ENCODE measurements around the gene DPPA2. TPM values are rescaled to one million over a fixed set of nuclear protein-coding genes. Genes with fewer than 3 reads are reported as not detected.

Gene DPPA2
- total RNA-seq, 3 donors from 2014 or later: not detected

- H3K36me3 ChIP-seq (ENCODE audit: low read depth): no peaks in the 10 kb centered on the region
- no peak for DNase-seq
- intact Hi-C loops (cut with DNase I, micrococcal nuclease): no loop called here
Observed at GRCh38 chr3:109334572-109334971, 18.3 kb upstream of the DPPA2 start.

GRCh38 chr3:109331692-109332091, 15.4 kb upstream of the DPPA2 start:
- H3K36me3 ChIP-seq (ENCODE audit: low read depth): no peaks in the 10 kb centered on the region
- no peaks in the 10 kb centered on the region for H3K4me1 ChIP-seq (ENCODE audit: low read depth)
- no peak for ATAC-seq
- TF ChIP-seq CTCF (IDR thresholded peaks at IDR 0.05): no peak
- DNase-seq: no peak
- intact Hi-C loops (cut with DNase I, micrococcal nuclease): no loop called here
- no peak overlapping the region for H3K4me3 ChIP-seq
- H3K9me3 ChIP-seq: no peaks in the 10 kb centered on the region

More at GRCh38 chr3:109334572-109334971, 18.3 kb upstream of the DPPA2 start:
- Histone ChIP-seq H3K9me3 (no peaks in the 10 kb centered on the region), H3K4me1 (ENCODE audit: low read depth) (no peaks in the 10 kb centered on the region), H3K4me3 (no peak overlapping the region)
- no peak for ATAC-seq
- no peak for TF ChIP-seq CTCF (IDR thresholded peaks at IDR 0.05)

GRCh38 chr3:109330405-109330804, 14.1 kb upstream of the DPPA2 start:
- intact Hi-C loops (cut with DNase I, micrococcal nuclease): no loop called here

GRCh38 chr3:109328202-109328601, 11.9 kb upstream of the DPPA2 start:
- no peaks in the 10 kb centered on the region for H3K4me1 ChIP-seq (ENCODE audit: low read depth)
- no peaks in the 10 kb centered on the region for H3K36me3 ChIP-seq (ENCODE audit: low read depth)
- no peak for TF ChIP-seq CTCF (IDR thresholded peaks at IDR 0.05)
- no peak overlapping the region for H3K4me3 ChIP-seq
- H3K9me3 ChIP-seq: no peaks in the 10 kb centered on the region
- intact Hi-C loops (cut with DNase I, micrococcal nuclease): no loop called here
- ATAC-seq (no peak), DNase-seq (no peak)

More at GRCh38 chr3:109330405-109330804, 14.1 kb upstream of the DPPA2 start:
- no peaks in the 10 kb centered on the region for H3K4me1 ChIP-seq (ENCODE audit: low read depth)
- no peak overlapping the region for H3K4me3 ChIP-seq
- no peaks in the 10 kb centered on the region for H3K36me3 ChIP-seq (ENCODE audit: low read depth)
- no peaks in the 10 kb centered on the region for H3K9me3 ChIP-seq
- ATAC-seq (no peak), DNase-seq (no peak)
- no peak for TF ChIP-seq CTCF (IDR thresholded peaks at IDR 0.05)

- intact Hi-C loops (cut with DNase I, micrococcal nuclease): no loop called here
- Histone ChIP-seq H3K4me1 (ENCODE audit: low read depth) (no peaks in the 10 kb centered on the region), H3K9me3 (no peaks in the 10 kb centered on the region), H3K36me3 (ENCODE audit: low read depth) (no peaks in the 10 kb centered on the region), H3K4me3 (no peak overlapping the region)
- no peak for DNase-seq
- no peak for TF ChIP-seq CTCF (IDR thresholded peaks at IDR 0.05)
- ATAC-seq: no peak
Observed at GRCh38 chr3:109325657-109326056, 9.3 kb upstream of the DPPA2 start.

GRCh38 chr3:109325109-109325508, 8.8 kb upstream of the DPPA2 start:
- Histone ChIP-seq H3K9me3 (no peaks in the 10 kb centered on the region), H3K4me1 (ENCODE audit: low read depth) (no peaks in the 10 kb centered on the region), H3K4me3 (no peak overlapping the region), H3K36me3 (ENCODE audit: low read depth) (no peaks in the 10 kb centered on the region)
- ATAC-seq (no peak), DNase-seq (no peak)
- intact Hi-C loops (cut with DNase I, micrococcal nuclease): no loop called here
- no peak for TF ChIP-seq CTCF (IDR thresholded peaks at IDR 0.05)

All from mucosa of descending colon (tissue), 3 donors.